Small intestine (tissue), 7 donors: ENCODE measurements around the gene ZNF219. TPM values are rescaled to one million over a fixed set of nuclear protein-coding genes. Genes with fewer than 3 reads are reported as not detected.

Experiments used
- DNase-seq, 2 donors: peaks; one replicate each; pipeline versions ENCODE4 v3.0.0 to v3.0.0-alpha.2; 2013
- FAIRE-seq: peaks from 2 replicates; lab custom pipeline; 2012; peaks lifted over from hg19 to GRCh38; lab: Jason Lieb, UNC
- H3K27ac ChIP-seq, 3 donors: one replicate each; pipeline ENCODE4 v1.5.1; 2013; ENCODE audit warnings: low read length in 2 of 3, mild to moderate bottlenecking in 2 of 3, control low read depth in 1 of 3, inconsistent platforms in 1 of 3, low read depth in 1 of 3, moderate library complexity in 1 of 3
- H3K27me3 ChIP-seq, 3 donors: one replicate each; pipeline ENCODE4 v1.6.1; 2013; ENCODE audit warnings: low read length in 3 of 3, inconsistent platforms in 1 of 3; ENCODE audit not compliant: control insufficient read depth in 3 of 3, insufficient read depth in 3 of 3
- H3K36me3 ChIP-seq, 3 donors: one replicate each; pipeline ENCODE4 v1.6.1; 2013; ENCODE audit warnings: low read length in 3 of 3, inconsistent platforms in 1 of 3, low read depth in 1 of 3, mild to moderate bottlenecking in 1 of 3, moderate library complexity in 1 of 3; ENCODE audit not compliant: control insufficient read depth in 3 of 3, insufficient read depth in 2 of 3
- H3K4me1 ChIP-seq, 3 donors: one replicate each; pipeline ENCODE4 v1.6.1; 2013; ENCODE audit warnings: low read length in 2 of 3, inconsistent platforms in 1 of 3, low read depth in 1 of 3, mild to moderate bottlenecking in 1 of 3, moderate library complexity in 1 of 3; ENCODE audit not compliant: control insufficient read depth in 3 of 3, insufficient read depth in 2 of 3
- H3K4me3 ChIP-seq, 3 donors: one replicate each; pipeline ENCODE4 v1.5.1; 2013; ENCODE audit warnings: low read length in 3 of 3, control low read depth in 1 of 3, inconsistent platforms in 1 of 3, low read depth in 1 of 3, mild to moderate bottlenecking in 1 of 3, moderate library complexity in 1 of 3
- H3K9me3 ChIP-seq, 2 donors: one replicate each; pipeline ENCODE4 v1.6.1; 2013; ENCODE audit warnings: low read depth in 1 of 2, low read length in 1 of 2; ENCODE audit not compliant: control insufficient read depth in 2 of 2, insufficient read depth in 1 of 2
- WGBS, 3 donors: extraction: QIAGEN DNeasy Blood & Tissue Kit; methylation state at CpG; one replicate each; pipeline ENCODE4 v1.1.7; 2013; 5-methylcytosine and 5-hydroxymethylcytosine counted together
- polyA plus RNA-seq, 4 donors: library from polyadenylated mRNA; stranded (reverse) in 3 of 4; unstranded in 1 of 4; fragments of 200-250 nt in 3 of 4; fragments of 120-200 nt in 1 of 4; gene quantifications; one replicate each; pipeline versions ENCODE4 v1.2.1 to v1.2.3, GENCODE V29; 2013
- donor health status: healthy with polysubstance abuse.
- donor health status: control.
- donor health status: control.
- donor health status: Bipolar disorder and iron deficiency.
- donor health status: healthy.

ZNF219 gene
- polyA plus RNA-seq, 4 donors = 42.4 to 69.8 (median 59.6) TPM

DNA sequence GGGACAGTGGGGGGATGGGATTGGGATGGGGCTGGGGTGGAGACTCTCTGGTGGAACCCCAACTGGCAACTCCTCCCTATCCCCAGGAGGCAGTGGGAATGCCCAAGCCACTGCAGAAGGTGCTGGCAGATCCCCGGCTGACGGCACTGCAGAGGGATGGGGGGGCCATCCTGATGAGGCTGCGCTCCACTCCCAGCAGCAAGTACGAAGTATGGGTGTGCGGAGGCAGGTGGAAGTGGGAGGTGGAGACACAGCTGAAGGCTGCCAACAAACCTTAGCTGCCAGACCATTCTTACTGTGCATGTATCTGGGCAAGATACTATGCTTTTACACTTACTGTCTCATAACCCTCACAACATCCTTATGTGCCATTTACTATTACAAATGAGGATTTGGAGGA lies 20.2 kb downstream of the ZNF219 start:
- no peak for FAIRE-seq
- WGBS, 3 donors = 91 to 92% (median 91%) methylated on average over 5 of the region's 5 CpGs
- no peak overlapping the region for H3K27ac ChIP-seq
- H3K4me3 ChIP-seq = no peak overlapping the region
- DNase-seq = no peak
- peaks cover 0 to 89% (median 9%) of the 10 kb centered on the region in 3 donors for H3K36me3 ChIP-seq
- no peaks in the 10 kb centered on the region for H3K27me3 ChIP-seq
- H3K9me3 ChIP-seq = no peaks in the 10 kb centered on the region
- no peaks in the 10 kb centered on the region for H3K4me1 ChIP-seq

- H3K9me3 ChIP-seq = no peaks in the 10 kb centered on the region
- no peaks in the 10 kb centered on the region for H3K27me3 ChIP-seq
- 67 to 95% (median 72%) methylated on average over 2 of the region's 2 CpGs for WGBS, 3 donors
- no peak for DNase-seq
- H3K36me3 ChIP-seq = peaks cover 0 to 88% (median 9%) of the 10 kb centered on the region in 3 donors
- FAIRE-seq = no peak
- no peak overlapping the region for H3K27ac ChIP-seq
- H3K4me1 ChIP-seq = no peaks in the 10 kb centered on the region
- no peak overlapping the region for H3K4me3 ChIP-seq
These were observed 20.8 kb downstream of the ZNF219 start for GRCh38 chr14:21077672-21078071.

DNA sequence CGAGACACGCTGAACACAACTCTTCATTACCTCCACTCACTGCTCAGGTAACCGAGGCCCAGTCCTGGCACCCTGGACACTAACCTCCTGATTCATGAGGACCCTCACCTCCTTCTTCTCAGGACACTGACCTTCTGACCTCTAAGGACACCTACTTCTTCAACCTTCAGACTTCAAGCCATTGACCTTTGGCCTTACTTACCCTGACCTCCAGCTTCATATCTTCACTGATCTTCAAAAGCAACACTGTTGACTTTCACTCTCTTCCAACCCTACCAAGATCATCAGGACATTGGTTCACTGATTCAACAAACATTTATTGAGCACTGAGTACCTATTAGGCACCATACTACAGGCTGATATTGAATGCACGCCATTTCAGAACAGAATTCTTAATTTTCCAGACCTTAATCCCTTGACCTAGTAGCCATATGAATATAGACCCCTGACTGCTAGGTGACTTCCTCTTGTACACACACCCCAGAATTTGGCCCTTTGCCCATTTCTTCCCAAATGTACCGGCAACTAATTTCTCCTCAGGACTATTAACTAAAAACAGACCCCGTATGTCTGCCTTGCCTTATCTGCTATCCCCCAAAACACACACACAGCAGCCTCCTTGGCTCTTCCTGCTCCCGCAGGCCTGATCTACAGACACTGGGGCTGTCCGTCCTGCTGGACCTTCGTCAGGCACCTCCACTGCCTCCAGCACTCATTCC lies 22.6 kb downstream of the ZNF219 start:
- WGBS, 3 donors = 87 to 91% (median 87%) methylated on average over 9 of the region's 9 CpGs
- Histone ChIP-seq H3K27me3 (no peaks in the 10 kb centered on the region), H3K9me3 (no peaks in the 10 kb centered on the region), H3K4me3 (no peak overlapping the region), H3K4me1 (no peaks in the 10 kb centered on the region), H3K36me3 (peaks cover 0 to 73% (median 2%) of the 10 kb centered on the region in 3 donors), H3K27ac (no peak overlapping the region)
- no peak for FAIRE-seq
- DNase-seq = no peak

DNA sequence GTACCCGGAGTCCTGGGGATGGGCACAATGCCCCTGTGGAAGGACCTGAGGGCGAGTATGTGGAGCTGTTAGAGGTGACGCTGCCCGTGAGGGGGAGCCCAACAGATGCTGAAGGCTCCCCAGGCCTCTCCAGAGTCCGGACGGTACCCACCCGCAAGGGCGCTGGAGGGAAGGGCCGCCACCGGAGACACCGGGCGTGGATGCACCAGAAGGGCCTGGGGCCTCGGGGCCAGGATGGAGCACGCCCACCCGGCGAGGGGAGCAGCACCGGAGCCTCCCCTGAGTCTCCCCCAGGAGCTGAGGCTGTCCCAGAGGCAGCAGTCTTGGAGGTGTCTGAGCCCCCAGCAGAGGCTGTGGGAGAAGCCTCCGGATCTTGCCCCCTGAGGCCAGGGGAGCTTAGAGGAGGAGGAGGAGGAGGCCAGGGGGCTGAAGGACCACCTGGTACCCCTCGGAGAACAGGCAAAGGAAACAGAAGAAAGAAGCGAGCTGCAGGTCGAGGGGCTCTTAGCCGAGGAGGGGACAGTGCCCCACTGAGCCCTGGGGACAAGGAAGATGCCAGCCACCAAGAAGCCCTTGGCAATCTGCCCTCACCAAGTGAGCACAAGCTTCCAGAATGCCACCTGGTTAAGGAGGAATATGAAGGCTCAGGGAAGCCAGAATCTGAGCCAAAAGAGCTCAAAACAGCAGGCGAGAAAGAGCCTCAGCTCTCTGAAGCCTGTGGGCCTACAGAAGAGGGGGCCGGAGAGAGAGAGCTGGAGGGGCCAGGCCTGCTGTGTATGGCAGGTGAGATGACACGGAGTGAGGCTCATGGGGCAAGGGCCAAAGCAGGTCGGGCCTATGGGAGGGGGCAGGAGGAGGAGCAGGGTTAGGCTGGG lies 23.8 kb downstream of the ZNF219 start:
- peaks cover 0 to 2% (median 2%) of the 10 kb centered on the region in 3 donors for H3K4me1 ChIP-seq
- H3K4me3 ChIP-seq = no peak overlapping the region
- no peaks in the 10 kb centered on the region for H3K9me3 ChIP-seq
- H3K27ac ChIP-seq = no peak overlapping the region
- peaks cover 0 to 63% (median 2%) of the 10 kb centered on the region in 3 donors for H3K36me3 ChIP-seq
- peaks cover 0 to 3% (median 0%) of the 10 kb centered on the region in 3 donors for H3K27me3 ChIP-seq
- whole genome bisulfite sequencing, 3 donors = 82 to 88% (median 82%) methylated on average over 26 of the region's 26 CpGs
- no peak for DNase-seq
- no peak for FAIRE-seq

DNA sequence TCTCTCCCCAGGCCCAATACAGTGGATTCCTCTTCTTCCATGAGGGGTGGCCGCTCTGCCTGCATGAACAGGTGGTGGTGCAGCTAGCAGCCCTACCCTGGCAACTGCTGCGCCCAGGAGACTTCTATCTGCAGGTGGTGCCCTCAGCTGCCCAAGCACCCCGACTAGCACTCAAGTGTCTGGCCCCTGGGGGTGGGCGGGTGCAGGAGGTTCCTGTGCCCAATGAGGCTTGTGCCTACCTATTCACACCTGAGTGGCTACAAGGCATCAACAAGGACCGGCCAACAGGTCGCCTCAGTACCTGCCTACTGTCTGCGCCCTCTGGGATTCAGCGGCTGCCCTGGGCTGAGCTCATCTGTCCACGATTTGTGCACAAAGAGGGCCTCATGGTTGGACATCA lies 24.5 kb downstream of the ZNF219 start:
- no peak overlapping the region for H3K4me3 ChIP-seq
- no peak for FAIRE-seq
- WGBS, 3 donors = 83 to 85% (median 83%) methylated on average over 9 of the region's 9 CpGs
- DNase-seq = no peak
- no peak overlapping the region for H3K27ac ChIP-seq
- H3K4me1 ChIP-seq = peaks cover 0 to 10% (median 4%) of the 10 kb centered on the region in 3 donors
- peaks cover 0 to 10% (median 0%) of the 10 kb centered on the region in 3 donors for H3K27me3 ChIP-seq
- peaks cover 0 to 56% (median 2%) of the 10 kb centered on the region in 3 donors for H3K36me3 ChIP-seq
- H3K9me3 ChIP-seq = no peaks in the 10 kb centered on the region

DNA sequence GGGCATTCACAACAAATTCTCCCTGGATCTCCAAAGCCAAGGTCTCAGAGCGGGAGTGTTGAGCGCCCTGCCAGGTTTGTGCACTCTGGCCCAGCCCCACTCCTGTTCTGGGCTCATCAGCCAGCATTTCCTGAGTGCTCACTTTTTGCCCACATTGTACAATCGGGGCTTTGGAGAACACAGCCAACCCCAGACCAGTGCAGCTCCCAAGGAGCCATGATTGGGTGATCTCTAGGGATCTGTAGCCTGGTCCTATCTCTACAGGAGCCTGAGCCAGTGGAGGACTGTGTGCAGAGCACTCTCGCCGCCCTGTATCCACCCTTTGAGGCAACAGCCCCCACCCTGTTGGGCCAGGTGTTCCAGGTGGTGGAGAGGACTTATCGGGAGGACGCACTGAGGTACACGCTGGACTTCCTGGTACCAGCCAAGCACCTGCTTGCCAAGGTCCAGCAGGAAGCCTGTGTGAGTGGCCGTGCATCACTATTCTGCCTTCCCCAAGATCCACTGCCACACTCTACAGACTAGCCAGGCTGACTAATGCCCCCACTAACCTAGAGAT lies 25.6 kb downstream of the ZNF219 start:
- Histone ChIP-seq H3K27me3 (peaks cover 0 to 11% (median 0%) of the 10 kb centered on the region in 3 donors), H3K4me3 (no peak overlapping the region), H3K27ac (peak overlapping the region in 1 of 3 donors; percentile 88), H3K36me3 (peaks cover 0 to 46% (median 2%) of the 10 kb centered on the region in 3 donors), H3K9me3 (no peaks in the 10 kb centered on the region), H3K4me1 (peaks cover 0 to 14% (median 4%) of the 10 kb centered on the region in 3 donors)
- WGBS, 3 donors = 39 to 65% (median 51%) methylated on average over 9 of the region's 9 CpGs
- FAIRE-seq (no peak), DNase-seq (peak in 1 of 2 donors; percentile 74)

GRCh38 chr14:21072031-21072473 lies 26.4 kb downstream of the ZNF219 start:
- peaks cover 0 to 11% (median 0%) of the 10 kb centered on the region in 3 donors for H3K27me3 ChIP-seq
- 25 to 57% (median 45%) methylated on average over 4 of the region's 4 CpGs for WGBS, 3 donors
- H3K4me1 ChIP-seq = peaks cover 0 to 14% (median 4%) of the 10 kb centered on the region in 3 donors
- DNase-seq = no peak
- no peak for FAIRE-seq
- peak overlapping the region in 1 of 3 donors; percentile 85 for H3K4me3 ChIP-seq
- peaks cover 0 to 39% (median 2%) of the 10 kb centered on the region in 3 donors for H3K36me3 ChIP-seq
- no peaks in the 10 kb centered on the region for H3K9me3 ChIP-seq
- H3K27ac ChIP-seq = peak overlapping the region in 2 of 3 donors; percentile 84 to 88
